Measurements from ENCODE around the gene FICD. TPM values are rescaled to one million over a fixed set of nuclear protein-coding genes. Genes with fewer than 3 reads are reported as not detected.

Gene FICD
- total and polyA plus RNA-seq, 2 of the 13 experiments (the other 11 are each of a cell fraction or from before 2014, with no cell fraction given), result 0.99 to 3.0 TPM

DNA sequence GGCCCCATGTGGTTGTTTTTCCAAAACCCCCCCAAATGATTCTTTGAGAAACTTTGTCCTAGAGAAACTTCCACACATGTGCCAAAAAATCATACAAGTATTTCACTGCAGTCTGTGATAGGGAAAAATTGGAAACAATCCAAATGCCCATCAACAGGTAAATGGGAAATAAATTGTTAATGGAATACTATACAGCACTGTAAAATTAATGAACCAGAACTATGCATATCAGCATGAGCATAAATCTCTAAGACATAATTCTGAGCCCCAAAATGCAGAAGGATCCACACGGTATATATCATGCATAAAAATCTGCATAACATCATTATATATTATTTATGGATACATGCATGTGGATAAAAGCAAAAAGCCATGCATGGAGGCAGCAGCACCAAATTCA lies 5.3 kb upstream of the FICD start:
- intact Hi-C loops (cut with micrococcal nuclease; ENCODE audit: unreplicated experiment) (no loop called here), in situ Hi-C loops (cut with HindIII; ENCODE audit: extremely low pct_ligation_motif_present, low pct_unique_long_range_greater_than_20kb) (no loop called here)
- no peak for ATAC-seq
- CTCF ChIA-PET (ENCODE audit: low intra/inter-chr PET ratio, low total read pairs), result no interaction called here
- H3K4me1 ChIP-seq (ENCODE audit: insufficient read depth, low read length), result peaks cover 11% of the 10 kb centered on the region
- WGBS (ENCODE audit: low lambda C conversion rate), result 0% methylated on average over 1 of the region's 1 CpG
- FAIRE-seq, result no peak
- H3K4me2 ChIP-seq (ENCODE audit: low read depth, low read length), result no peak overlapping the region
- BruUV-seq (replicated peaks), result no TSS peak
- no peaks in the 10 kb centered on the region for H3K79me2 ChIP-seq (ENCODE audit: insufficient read depth, low read length)
- H3K9me3 ChIP-seq (ENCODE audit: low read length), result no peaks in the 10 kb centered on the region
- H4K20me1 ChIP-seq (ENCODE audit: insufficient read depth, low read length), result no peaks in the 10 kb centered on the region
- H3K36me3 ChIP-seq (replicated peaks in 1 of 2; ENCODE audit: control insufficient read depth in 1 of 2, insufficient read depth in 2 of 2, low read length in 2 of 2), result no peaks in the 10 kb centered on the region
- no peak overlapping the region for H3K4me3 ChIP-seq (replicated peaks in 1 of 3; ENCODE audit: insufficient read depth in 1 of 3, low read depth in 2 of 3, low read length in 3 of 3)
- no peak overlapping the region for H3K27ac ChIP-seq (ENCODE audit: extremely low read length, insufficient read depth, low read length)
- no peak for DNase-seq (ENCODE audit: low spot score)
- H3K9ac ChIP-seq (ENCODE audit: insufficient read depth, low read depth, low read length), result no peak overlapping the region
- POLR2A ChIA-PET, result no interaction called here
- TF ChIP-seq TBL1XR1 (IDR thresholded peaks at IDR 0.05; ENCODE audit: borderline replicate concordance, low read length, partially characterized antibody), result no peak
- H3K27me3 ChIP-seq (ENCODE audit: control insufficient read depth in 1 of 2, insufficient read depth in 2 of 2, low read length in 2 of 2), result no peaks in the 10 kb centered on the region
- no peak overlapping the region for H2AFZ ChIP-seq (ENCODE audit: low read length)

DNA sequence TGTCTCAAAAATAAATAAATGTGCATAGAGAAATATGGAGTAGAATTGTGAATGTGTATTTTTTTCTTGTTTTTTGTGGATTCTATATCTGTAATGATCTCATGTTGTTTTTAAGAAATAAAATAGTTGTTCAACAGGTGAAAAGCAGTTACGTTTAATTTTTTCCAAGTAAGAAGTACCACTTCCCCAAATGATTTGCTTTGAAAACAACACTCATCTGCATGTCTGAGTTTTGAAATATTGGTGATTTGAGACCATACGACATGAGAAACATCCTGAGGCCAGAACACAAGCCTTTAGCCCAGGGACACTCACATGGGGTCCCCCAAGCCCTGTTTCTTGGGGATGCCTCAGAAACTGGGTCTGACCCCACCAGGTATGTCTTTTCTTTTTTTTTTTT lies 4.2 kb upstream of the FICD start:
- FAIRE-seq (no peak), DNase-seq (ENCODE audit: low spot score) (no peak), ATAC-seq (no peak)
- no peaks in the 10 kb centered on the region for H3K27me3 ChIP-seq (ENCODE audit: control insufficient read depth in 1 of 2, insufficient read depth in 2 of 2, low read length in 2 of 2)
- no peaks in the 10 kb centered on the region for H3K9me3 ChIP-seq (ENCODE audit: low read length)
- no peaks in the 10 kb centered on the region for H3K36me3 ChIP-seq (replicated peaks in 1 of 2; ENCODE audit: control insufficient read depth in 1 of 2, insufficient read depth in 2 of 2, low read length in 2 of 2)
- ChIA-PET POLR2A (no interaction called here), CTCF (ENCODE audit: low intra/inter-chr PET ratio, low total read pairs) (interaction anchor here (1.0 kb wide), 1 partner anchor 208 kb away, joined by 8 read pairs; no protein-coding TSS in a partner anchor)
- BruUV-seq (replicated peaks), result no TSS peak
- in situ Hi-C loops (cut with HindIII; ENCODE audit: extremely low pct_ligation_motif_present, low pct_unique_long_range_greater_than_20kb) (no loop called here), intact Hi-C loops (cut with micrococcal nuclease; ENCODE audit: unreplicated experiment) (no loop called here)
- no peak overlapping the region for H3K9ac ChIP-seq (ENCODE audit: insufficient read depth, low read depth, low read length)
- no peak overlapping the region for H2AFZ ChIP-seq (ENCODE audit: low read length)
- 31% methylated on average over 2 of the region's 2 CpGs for WGBS (ENCODE audit: low lambda C conversion rate)
- TF ChIP-seq MIER3 (CRISPR knock-in tag; IDR thresholded peaks at IDR 0.05; ENCODE audit: borderline replicate concordance) (no peak), ZFX (CRISPR knock-in tag; IDR thresholded peaks at IDR 0.05; ENCODE audit: low read depth) (no peak), NFE2 (CRISPR knock-in tag; IDR thresholded peaks at IDR 0.05) (no peak), ZBTB8A (CRISPR knock-in tag; IDR thresholded peaks at IDR 0.05; ENCODE audit: borderline replicate concordance, low read depth) (no peak), RXRA (CRISPR knock-in tag; IDR thresholded peaks at IDR 0.05) (no peak), ZNF878 (CRISPR knock-in tag; IDR thresholded peaks at IDR 0.05) (no peak), ZNF136 (CRISPR knock-in tag; IDR thresholded peaks at IDR 0.05; ENCODE audit: low read depth) (no peak), ZNF296 (CRISPR knock-in tag; conservative IDR thresholded peaks at IDR 0.05) (no peak)
- TF ChIP-seq, protein P1, sequence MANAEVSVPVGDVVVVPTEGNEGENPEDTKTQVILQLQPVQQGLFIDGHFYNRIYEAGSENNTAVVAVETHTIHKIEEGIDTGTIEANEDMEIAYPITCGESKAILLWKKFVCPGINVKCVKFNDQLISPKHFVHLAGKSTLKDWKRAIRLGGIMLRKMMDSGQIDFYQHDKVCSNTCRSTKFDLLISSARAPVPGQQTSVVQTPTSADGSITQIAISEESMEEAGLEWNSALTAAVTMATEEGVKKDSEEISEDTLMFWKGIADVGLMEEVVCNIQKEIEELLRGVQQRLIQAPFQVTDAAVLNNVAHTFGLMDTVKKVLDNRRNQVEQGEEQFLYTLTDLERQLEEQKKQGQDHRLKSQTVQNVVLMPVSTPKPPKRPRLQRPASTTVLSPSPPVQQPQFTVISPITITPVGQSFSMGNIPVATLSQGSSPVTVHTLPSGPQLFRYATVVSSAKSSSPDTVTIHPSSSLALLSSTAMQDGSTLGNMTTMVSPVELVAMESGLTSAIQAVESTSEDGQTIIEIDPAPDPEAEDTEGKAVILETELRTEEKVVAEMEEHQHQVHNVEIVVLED (CRISPR knock-in tag; IDR thresholded peaks at IDR 0.05; ENCODE audit: borderline replicate concordance), result no peak
- TF ChIP-seq, protein P2, sequence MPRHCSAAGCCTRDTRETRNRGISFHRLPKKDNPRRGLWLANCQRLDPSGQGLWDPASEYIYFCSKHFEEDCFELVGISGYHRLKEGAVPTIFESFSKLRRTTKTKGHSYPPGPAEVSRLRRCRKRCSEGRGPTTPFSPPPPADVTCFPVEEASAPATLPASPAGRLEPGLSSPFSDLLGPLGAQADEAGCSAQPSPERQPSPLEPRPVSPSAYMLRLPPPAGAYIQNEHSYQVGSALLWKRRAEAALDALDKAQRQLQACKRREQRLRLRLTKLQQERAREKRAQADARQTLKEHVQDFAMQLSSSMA (CRISPR knock-in tag; IDR thresholded peaks at IDR 0.05), result no peak
- no peaks in the 10 kb centered on the region for H3K79me2 ChIP-seq (ENCODE audit: insufficient read depth, low read length)
- no peak overlapping the region for H3K4me3 ChIP-seq (replicated peaks in 1 of 3; ENCODE audit: insufficient read depth in 1 of 3, low read depth in 2 of 3, low read length in 3 of 3)
- no peak overlapping the region for H3K27ac ChIP-seq (ENCODE audit: extremely low read length, insufficient read depth, low read length)
- H3K4me1 ChIP-seq (ENCODE audit: insufficient read depth, low read length), result peaks cover 14% of the 10 kb centered on the region
- no peaks in the 10 kb centered on the region for H4K20me1 ChIP-seq (ENCODE audit: insufficient read depth, low read length)
- no peak overlapping the region for H3K4me2 ChIP-seq (ENCODE audit: low read depth, low read length)

Measured in HepG2 (cell line).